OCI-M2 (cell line): Measurements from ENCODE around the gene S100A6.

ENCODE experiments used
- DNase-seq: peaks from one replicate; lab custom pipeline; 2025; ENCODE audit not compliant: unreplicated experiment; lab: John Stamatoyannopoulos, UW

S100A6 gene

GRCh38 chr1:153546796-153547559 lies 11.2 kb upstream of the S100A6 start:
- DNase-seq, result no peak

GRCh38 chr1:153546371-153546770 lies 10.6 kb upstream of the S100A6 start:
- DNase-seq, result no peak

DNA sequence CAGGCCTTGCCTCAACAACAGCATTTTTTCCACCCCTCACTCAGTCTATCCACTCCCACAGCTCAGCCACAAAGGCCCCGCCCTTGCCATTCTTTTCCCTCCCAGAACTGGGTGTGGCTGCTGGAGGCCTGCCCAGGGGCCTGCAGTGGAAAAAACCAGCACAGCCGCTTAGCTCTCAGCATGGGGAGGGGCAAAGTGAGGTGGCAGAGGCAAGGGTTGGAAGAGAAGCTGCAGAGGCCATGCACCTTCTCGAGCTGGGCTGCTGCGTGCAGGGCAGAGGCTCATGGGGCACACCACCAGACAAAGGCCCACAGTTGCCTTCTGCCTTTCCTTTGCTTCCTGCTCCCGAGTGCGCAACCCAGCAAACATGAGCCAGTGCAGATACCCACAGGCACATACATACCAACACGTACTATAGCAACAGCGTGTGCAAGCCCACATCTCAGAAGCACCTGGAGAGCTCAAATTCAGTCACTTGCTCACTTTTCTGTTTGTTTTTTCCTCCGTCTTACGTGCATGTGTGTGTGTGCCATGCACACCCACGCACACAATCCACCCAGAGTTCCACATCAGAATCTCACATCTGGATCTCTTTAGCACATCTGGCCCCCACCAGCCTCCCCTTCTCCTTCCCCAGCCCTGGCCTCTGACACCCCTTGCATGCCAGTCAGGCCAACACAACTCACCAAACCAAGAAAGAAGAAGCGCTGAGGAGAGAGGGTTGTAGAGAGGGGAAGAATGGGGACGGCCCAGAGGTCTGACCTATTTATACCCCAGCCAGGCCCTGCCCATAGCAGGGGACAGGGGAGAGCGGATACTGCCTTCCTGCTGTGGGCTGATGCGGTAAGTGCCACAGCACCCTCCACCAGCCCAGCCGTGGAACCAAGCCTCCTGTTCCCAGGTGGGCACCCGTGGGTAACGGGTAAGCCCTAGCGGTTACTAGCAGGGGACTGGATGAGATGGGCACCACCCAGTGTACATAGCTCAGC lies 9.6 kb upstream of the S100A6 start, which contains the start of gene S100A4:
Gene S100A4, minus strand, starts transcription at position 740 of the 989 bp plus-strand sequence. CDS start 1,012 bp downstream, outside the sequence.
- DNase-seq, result peak; percentile 31

GRCh38 chr1:153544453-153545066 lies 8.8 kb upstream of the S100A6 start:
- DNase-seq, result no peak

- DNase-seq, result no peak
Observed at GRCh38 chr1:153543736-153544135, 7.9 kb upstream of the S100A6 start.

- no peak for DNase-seq
Observed at GRCh38 chr1:153542956-153543711, 7.3 kb upstream of the S100A6 start.

- no peak for DNase-seq
Observed at GRCh38 chr1:153541641-153542590, 6.1 kb upstream of the S100A6 start.

DNA sequence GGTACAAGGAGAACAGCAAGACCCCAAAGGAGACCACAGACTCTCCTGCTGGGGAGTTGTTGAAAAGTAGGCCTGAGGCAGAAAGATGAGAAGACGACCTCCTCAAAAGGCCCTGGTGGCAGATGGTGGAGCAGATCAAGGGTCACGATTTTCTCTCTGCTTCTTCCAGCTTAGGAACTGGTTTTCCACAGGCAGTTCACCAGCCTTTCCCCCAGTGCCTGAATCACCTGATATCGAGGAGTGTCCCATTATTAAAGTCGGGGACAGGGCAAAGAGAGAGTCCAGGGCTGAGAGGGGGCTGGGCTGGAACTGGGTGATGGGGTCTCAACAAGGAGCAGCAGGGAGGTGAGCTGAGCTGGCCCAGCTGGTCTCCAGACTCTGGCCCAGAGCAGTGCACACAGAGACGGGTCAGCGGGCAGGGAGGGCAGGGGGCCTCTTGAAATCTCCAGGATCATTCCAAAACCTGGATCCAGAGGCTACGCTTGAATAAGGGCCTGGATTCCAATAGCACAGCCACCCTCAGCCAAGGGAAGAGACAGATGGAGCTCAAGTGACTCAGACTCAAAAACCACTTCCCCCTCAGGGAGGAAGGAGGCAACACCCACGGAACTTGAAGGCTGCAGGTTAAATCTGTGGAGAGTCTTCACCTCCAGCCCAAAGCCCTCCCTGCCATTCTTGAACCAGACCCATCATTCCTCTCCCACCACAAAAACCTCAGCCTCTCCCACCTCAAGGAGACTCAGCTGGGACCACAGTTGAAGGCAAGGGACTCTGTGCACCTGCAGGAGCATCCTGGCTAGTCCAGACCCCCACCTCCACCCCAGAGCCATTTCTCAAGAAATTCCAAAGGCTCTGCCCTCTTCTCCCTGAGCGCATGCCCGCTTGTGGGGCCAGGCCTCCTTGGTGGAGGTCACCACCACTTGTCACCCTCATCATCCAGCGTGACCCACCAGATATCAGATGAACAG lies 4.9 kb upstream of the S100A6 start, which contains the start of gene S100A5:
Gene S100A5, minus strand, starts transcription at position 541 of the 968 bp plus-strand sequence. CDS start 743 bp downstream, outside the sequence.
- DNase-seq, result no peak

DNA sequence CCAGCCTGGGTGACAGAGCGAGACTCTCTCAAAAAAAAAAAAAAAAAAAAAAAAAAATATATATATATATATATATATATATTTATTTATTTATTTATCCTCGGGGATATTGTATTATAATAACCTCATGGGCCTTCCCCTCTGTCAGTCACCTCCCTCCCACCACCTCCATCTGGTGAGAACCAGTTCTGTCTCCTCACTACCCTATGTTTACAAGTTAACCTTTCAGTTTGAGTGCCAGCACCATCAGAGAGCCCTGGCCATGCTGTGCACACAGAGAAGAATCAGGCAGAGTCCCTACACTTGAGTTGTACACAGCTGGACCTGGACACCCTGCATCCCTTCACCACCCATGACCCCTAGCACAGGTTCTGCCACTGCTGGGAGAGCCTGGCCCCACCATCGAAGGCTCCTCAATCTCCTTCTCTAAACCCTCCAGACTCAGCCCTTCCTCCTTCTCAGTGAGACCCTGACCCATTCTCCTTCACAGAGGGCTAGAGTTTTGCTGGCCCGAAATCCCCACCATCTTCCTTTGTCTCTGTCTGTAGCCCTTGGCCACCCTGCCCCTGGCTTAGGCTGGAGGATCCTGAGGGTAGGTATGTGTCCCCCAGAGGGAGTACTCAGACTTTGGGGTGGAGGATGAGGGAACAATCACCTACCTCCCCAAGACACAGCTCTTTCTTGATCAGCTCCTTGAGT lies 3.8 kb upstream of the S100A6 start:
- no peak for DNase-seq

GRCh38 chr1:153538315-153538821 lies 2.6 kb upstream of the S100A6 start:
- no peak for DNase-seq

- DNase-seq, result no peak
Observed at GRCh38 chr1:153537376-153537730, 1.6 kb upstream of the S100A6 start.

GRCh38 chr1:153536671-153537375 lies 1.0 kb upstream of the S100A6 start:
- no peak for DNase-seq

- DNase-seq, result no peak
Observed at GRCh38 chr1:153536012-153536670, 350 bp upstream of the S100A6 start.

GRCh38 chr1:153534925-153535241 lies 908 bp downstream of the S100A6 start:
- DNase-seq, result no peak

DNA sequence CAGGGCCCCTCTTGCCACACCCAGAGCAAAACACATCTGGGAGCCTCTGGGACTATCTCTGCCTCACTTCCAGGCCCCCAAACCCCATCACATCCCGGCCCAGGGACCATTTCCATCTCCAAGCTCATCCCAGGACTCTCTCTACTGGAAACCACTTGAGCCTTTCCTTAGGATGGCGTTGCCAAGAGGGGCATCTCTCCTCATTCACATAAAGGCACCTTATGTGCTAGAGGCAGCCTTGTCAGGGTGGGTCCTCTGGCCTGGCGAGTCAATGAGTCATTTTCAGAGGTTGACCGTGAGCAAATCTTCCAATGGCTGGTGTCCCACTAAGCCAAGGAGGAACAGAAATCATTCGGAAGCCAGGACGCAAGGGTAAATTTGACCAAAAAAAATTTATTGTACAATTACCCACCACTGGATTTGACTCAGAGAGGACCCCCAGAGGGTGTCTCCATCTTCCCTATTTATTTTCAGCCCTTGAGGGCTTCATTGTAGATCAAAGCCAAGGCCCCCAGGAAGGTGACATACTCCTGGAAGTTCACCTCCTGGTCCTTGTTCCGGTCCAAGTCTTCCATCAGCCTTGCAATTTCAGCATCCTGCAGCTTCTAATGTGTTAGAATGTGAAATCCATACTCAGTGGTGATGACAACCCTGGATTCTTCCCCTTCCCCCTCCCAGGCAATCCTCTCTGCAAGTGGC lies 1.4 kb downstream of the S100A6 start:
- DNase-seq, result no peak

GRCh38 chr1:153533689-153534201 lies 2.0 kb downstream of the S100A6 start:
- no peak for DNase-seq
